Mesothelial cell of epicardium (in vitro differentiated cells): ENCODE measurements around the gene CLSTN2. TPM values are rescaled to one million over a fixed set of nuclear protein-coding genes. Genes with fewer than 3 reads are reported as not detected.

Experiments
- DNase-seq, 2 experiments: peaks; one replicate each; pipeline ENCODE4 v3.0.0; 2021; ENCODE audit warnings: low spot score in 2 of 2; ENCODE audit not compliant: unreplicated experiment in 2 of 2
- H3K27ac Mint-ChIP-seq: 2 replicates; pipeline ENCODE4 v1.8.0; 2021; ENCODE audit warnings: mixed read lengths
- H3K27me3 Mint-ChIP-seq: 2 replicates; pipeline ENCODE4 v1.8.0; 2021; ENCODE audit warnings: low read depth, mixed read lengths
- H3K36me3 Mint-ChIP-seq: 2 replicates; pipeline ENCODE4 v1.8.0; 2021; ENCODE audit warnings: mixed read lengths
- H3K4me1 Mint-ChIP-seq: 2 replicates; pipeline ENCODE4 v1.8.0; 2021; ENCODE audit warnings: mixed read lengths
- H3K4me3 Mint-ChIP-seq: 2 replicates; pipeline ENCODE4 v1.8.0; 2021; ENCODE audit warnings: mild to moderate bottlenecking, moderate library complexity, mixed read lengths
- H3K9me3 Mint-ChIP-seq: 2 replicates; pipeline ENCODE4 v1.8.0; 2021; ENCODE audit warnings: mixed read lengths
- total RNA-seq: library from RNA; stranded (reverse); gene quantifications from 3 replicates; pipeline ENCODE4 v1.2.1, GENCODE V29; 2021
- TF ChIP-seq, protein P1 (sequence below): fragments of 200-600 bp; sonication (generic); IDR thresholded peaks from one replicate; pipeline ENCODE4 v1.5.0; 2021; ENCODE audit warnings: antibody characterized with exemption; ENCODE audit not compliant: unreplicated experiment

Gene CLSTN2
- total RNA-seq, 1 donor from 2014 or later: 18.2 TPM

GRCh38 chr3:140187656-140188221 is 252.8 kb downstream of the CLSTN2 start:
- H3K4me1 Mint-ChIP-seq: peaks cover 28% of the 10 kb centered on the region
- DNase-seq: no peak
- no peak overlapping the region for H3K27ac Mint-ChIP-seq
- peaks cover 14% of the 10 kb centered on the region for H3K9me3 Mint-ChIP-seq
- no peak overlapping the region for H3K4me3 Mint-ChIP-seq
- TF ChIP-seq, protein P1, sequence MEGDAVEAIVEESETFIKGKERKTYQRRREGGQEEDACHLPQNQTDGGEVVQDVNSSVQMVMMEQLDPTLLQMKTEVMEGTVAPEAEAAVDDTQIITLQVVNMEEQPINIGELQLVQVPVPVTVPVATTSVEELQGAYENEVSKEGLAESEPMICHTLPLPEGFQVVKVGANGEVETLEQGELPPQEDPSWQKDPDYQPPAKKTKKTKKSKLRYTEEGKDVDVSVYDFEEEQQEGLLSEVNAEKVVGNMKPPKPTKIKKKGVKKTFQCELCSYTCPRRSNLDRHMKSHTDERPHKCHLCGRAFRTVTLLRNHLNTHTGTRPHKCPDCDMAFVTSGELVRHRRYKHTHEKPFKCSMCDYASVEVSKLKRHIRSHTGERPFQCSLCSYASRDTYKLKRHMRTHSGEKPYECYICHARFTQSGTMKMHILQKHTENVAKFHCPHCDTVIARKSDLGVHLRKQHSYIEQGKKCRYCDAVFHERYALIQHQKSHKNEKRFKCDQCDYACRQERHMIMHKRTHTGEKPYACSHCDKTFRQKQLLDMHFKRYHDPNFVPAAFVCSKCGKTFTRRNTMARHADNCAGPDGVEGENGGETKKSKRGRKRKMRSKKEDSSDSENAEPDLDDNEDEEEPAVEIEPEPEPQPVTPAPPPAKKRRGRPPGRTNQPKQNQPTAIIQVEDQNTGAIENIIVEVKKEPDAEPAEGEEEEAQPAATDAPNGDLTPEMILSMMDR: no peak
- H3K27me3 Mint-ChIP-seq: peaks cover 31% of the 10 kb centered on the region
- no peaks in the 10 kb centered on the region for H3K36me3 Mint-ChIP-seq

GRCh38 chr3:140188285-140188684 is 253.3 kb downstream of the CLSTN2 start:
- H3K27ac Mint-ChIP-seq: no peak overlapping the region
- peaks cover 19% of the 10 kb centered on the region for H3K9me3 Mint-ChIP-seq
- H3K4me3 Mint-ChIP-seq: no peak overlapping the region
- H3K27me3 Mint-ChIP-seq: peaks cover 27% of the 10 kb centered on the region
- peaks cover 28% of the 10 kb centered on the region for H3K4me1 Mint-ChIP-seq
- no peaks in the 10 kb centered on the region for H3K36me3 Mint-ChIP-seq
- TF ChIP-seq, protein P1: no peak
- no peak for DNase-seq

DNA sequence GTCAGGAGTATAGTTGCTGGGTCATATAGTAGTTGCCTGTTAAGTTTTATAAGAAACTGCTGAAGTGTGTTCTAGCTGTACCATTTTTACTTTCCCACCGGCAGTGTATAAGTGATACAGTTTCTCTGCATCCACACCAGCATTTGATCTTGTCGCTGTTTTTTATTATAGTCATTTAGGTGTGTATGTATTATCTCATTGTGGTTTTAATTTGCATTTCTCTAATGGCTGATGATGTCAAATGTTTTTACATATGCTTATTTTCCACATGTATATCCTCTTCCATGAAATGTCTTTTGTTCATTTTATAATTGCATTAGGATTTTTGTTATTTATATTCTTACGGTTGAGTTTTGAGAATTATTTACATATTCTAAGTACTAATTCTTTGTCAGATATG is 254.3 kb downstream of the CLSTN2 start:
- peaks cover 28% of the 10 kb centered on the region for H3K4me1 Mint-ChIP-seq
- H3K27me3 Mint-ChIP-seq: peaks cover 20% of the 10 kb centered on the region
- TF ChIP-seq, protein P1: no peak
- no peak overlapping the region for H3K27ac Mint-ChIP-seq
- H3K36me3 Mint-ChIP-seq: no peaks in the 10 kb centered on the region
- no peak for DNase-seq
- H3K4me3 Mint-ChIP-seq: no peak overlapping the region
- H3K9me3 Mint-ChIP-seq: peaks cover 27% of the 10 kb centered on the region

DNA sequence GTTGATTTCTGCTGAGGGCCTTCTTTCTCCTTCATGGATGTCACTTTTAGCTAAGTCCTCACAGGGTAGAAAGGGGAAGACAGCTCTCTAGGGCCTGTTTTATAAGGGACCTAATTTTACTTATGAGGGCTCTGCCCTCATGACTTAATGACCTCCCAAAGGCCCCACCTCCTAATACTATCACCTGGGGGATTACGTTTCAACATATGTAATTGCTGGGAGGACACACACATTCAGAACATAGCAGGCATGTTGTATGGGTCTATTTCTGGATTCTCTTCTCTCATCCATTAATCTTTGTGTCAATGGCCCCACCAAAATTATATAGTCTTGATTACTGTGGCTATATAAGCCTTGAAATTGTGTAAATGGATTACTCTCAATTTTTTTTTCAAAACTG is 255.0 kb downstream of the CLSTN2 start:
- Mint-ChIP-seq H3K4me1 (peaks cover 27% of the 10 kb centered on the region), H3K9me3 (peaks cover 30% of the 10 kb centered on the region), H3K4me3 (no peak overlapping the region), H3K36me3 (peaks cover 2% of the 10 kb centered on the region), H3K27me3 (peaks cover 21% of the 10 kb centered on the region), H3K27ac (no peak overlapping the region)
- TF ChIP-seq, protein P1: no peak
- DNase-seq: no peak

DNA sequence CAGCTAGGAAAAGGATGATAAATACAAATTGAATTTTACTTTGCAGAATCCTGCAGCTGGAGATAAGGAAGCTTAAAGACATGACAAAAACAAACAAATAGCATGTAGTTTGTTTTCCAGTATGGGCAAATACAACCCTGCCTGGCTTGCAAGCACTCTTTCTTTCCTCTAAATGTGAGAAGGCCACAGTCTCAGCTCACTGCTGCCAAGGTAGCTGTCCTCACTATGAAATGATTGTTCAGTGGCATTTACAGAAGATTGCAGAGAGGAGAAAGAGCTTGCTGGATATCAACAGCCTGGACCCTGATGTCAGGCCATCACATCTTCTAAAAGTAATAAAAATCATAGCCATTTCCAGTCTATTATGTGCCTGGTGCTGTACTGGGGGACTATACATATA is 262.0 kb downstream of the CLSTN2 start:
- Mint-ChIP-seq H3K4me1 (no peaks in the 10 kb centered on the region), H3K4me3 (no peak overlapping the region), H3K27me3 (peaks cover 29% of the 10 kb centered on the region), H3K9me3 (peaks cover 24% of the 10 kb centered on the region), H3K36me3 (peaks cover 2% of the 10 kb centered on the region), H3K27ac (no peak overlapping the region)
- no peak for DNase-seq
- TF ChIP-seq, protein P1: no peak

DNA sequence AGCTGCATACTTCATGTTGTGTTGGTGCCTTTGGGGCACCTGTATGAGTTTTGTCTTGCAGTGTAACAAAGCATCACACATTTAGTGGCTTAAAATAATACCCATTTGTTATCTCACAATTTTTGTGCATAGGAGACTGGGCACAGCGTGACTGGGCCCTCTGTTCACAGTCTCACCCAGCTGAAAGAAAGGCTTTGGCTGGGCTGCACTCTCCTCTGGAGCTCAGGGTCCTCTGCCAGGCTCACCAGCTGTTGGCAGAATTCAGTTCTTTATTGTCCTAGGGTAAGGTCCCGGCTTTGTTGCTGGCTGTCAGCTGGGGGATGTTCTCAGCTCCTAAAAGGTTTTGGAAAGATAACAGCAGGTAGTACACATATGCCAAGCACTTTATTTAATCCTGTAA is 263.3 kb downstream of the CLSTN2 start:
- Mint-ChIP-seq H3K4me3 (no peak overlapping the region), H3K27me3 (peaks cover 37% of the 10 kb centered on the region), H3K9me3 (peaks cover 12% of the 10 kb centered on the region), H3K36me3 (peaks cover 2% of the 10 kb centered on the region), H3K4me1 (no peaks in the 10 kb centered on the region), H3K27ac (no peak overlapping the region)
- DNase-seq: no peak
- TF ChIP-seq, protein P1: no peak
